Measurements from ENCODE around the gene GPR78.
A peak's percentile ranks its signal among the peaks of the same experiment; 100 is the strongest.

The GPR78 gene

GRCh38 chr4:8598391-8599090 is 18.3 kb downstream of the GPR78 start:
- DNase-seq (ENCODE audit: low read depth in 2 of 2, low spot score in 1 of 2) = no peak

GRCh38 chr4:8599091-8599460 is 18.9 kb downstream of the GPR78 start:
- no peak for DNase-seq (ENCODE audit: low read depth in 2 of 2, low spot score in 1 of 2)

- DNase-seq (ENCODE audit: low read depth in 2 of 2, low spot score in 1 of 2) = no peak
Measured at GRCh38 chr4:8599657-8600056, 19.5 kb downstream of the GPR78 start.

- DNase-seq (ENCODE audit: low read depth in 2 of 2, low spot score in 1 of 2) = no peak
Measured at GRCh38 chr4:8600266-8600665, 20.1 kb downstream of the GPR78 start.

- no peak for DNase-seq (ENCODE audit: low read depth in 2 of 2, low spot score in 1 of 2)
Measured at GRCh38 chr4:8600686-8601085, 20.5 kb downstream of the GPR78 start.

GRCh38 chr4:8601086-8601485 is 20.9 kb downstream of the GPR78 start:
- DNase-seq (ENCODE audit: low read depth in 2 of 2, low spot score in 1 of 2) = no peak

GRCh38 chr4:8601556-8601955 is 21.4 kb downstream of the GPR78 start:
- no peak for DNase-seq (ENCODE audit: low read depth in 2 of 2, low spot score in 1 of 2)

- DNase-seq (ENCODE audit: low read depth in 2 of 2, low spot score in 1 of 2) = no peak
Measured at GRCh38 chr4:8602686-8603430, 22.7 kb downstream of the GPR78 start.

- DNase-seq (ENCODE audit: low read depth in 2 of 2, low spot score in 1 of 2) = no peak
Measured at GRCh38 chr4:8603931-8604330, 23.7 kb downstream of the GPR78 start.

- DNase-seq (ENCODE audit: low read depth in 2 of 2, low spot score in 1 of 2) = no peak
Measured at GRCh38 chr4:8605289-8605688, 25.1 kb downstream of the GPR78 start.

- DNase-seq (ENCODE audit: low read depth in 2 of 2, low spot score in 1 of 2) = no peak
Measured at GRCh38 chr4:8606476-8606875, 26.3 kb downstream of the GPR78 start.

GRCh38 chr4:8606966-8607365 is 26.8 kb downstream of the GPR78 start:
- DNase-seq (ENCODE audit: low read depth in 2 of 2, low spot score in 1 of 2) = no peak

- peak in 1 of 2 donors; percentile 6 for DNase-seq (ENCODE audit: low read depth in 2 of 2, low spot score in 1 of 2)
Measured at GRCh38 chr4:8607603-8608481, 27.6 kb downstream of the GPR78 start.

- DNase-seq (ENCODE audit: low read depth in 2 of 2, low spot score in 1 of 2) = no peak
Measured at GRCh38 chr4:8608714-8609391, 28.7 kb downstream of the GPR78 start.

GRCh38 chr4:8609406-8609805 is 29.2 kb downstream of the GPR78 start:
- DNase-seq (ENCODE audit: low read depth in 2 of 2, low spot score in 1 of 2) = no peak

- no peak for DNase-seq (ENCODE audit: low read depth in 2 of 2, low spot score in 1 of 2)
Measured at GRCh38 chr4:8609824-8610350, 29.7 kb downstream of the GPR78 start.

- no peak for DNase-seq (ENCODE audit: low read depth in 2 of 2, low spot score in 1 of 2)
Measured at GRCh38 chr4:8610858-8611616, 30.8 kb downstream of the GPR78 start.

- DNase-seq (ENCODE audit: low read depth in 2 of 2, low spot score in 1 of 2) = no peak
Measured at GRCh38 chr4:8612646-8613045, 32.5 kb downstream of the GPR78 start.

GRCh38 chr4:8613421-8614364 is 33.5 kb downstream of the GPR78 start:
- DNase-seq (ENCODE audit: low read depth in 2 of 2, low spot score in 1 of 2) = no peak
